ENCODE measurements around the gene DOCK4. TPM values are rescaled to one million over a fixed set of nuclear protein-coding genes. Genes with fewer than 3 reads are reported as not detected.

DOCK4 gene
- total RNA-seq, 1 donor from 2014 or later: 44.1 TPM

- no peak for DNase-seq (ENCODE audit: extremely low spot score, unreplicated experiment)
- H3K27me3 Mint-ChIP-seq (ENCODE audit: unreplicated experiment): no peaks in the 10 kb centered on the region
- H3K36me3 Mint-ChIP-seq (ENCODE audit: unreplicated experiment): no peaks in the 10 kb centered on the region
- H3K9me3 Mint-ChIP-seq (ENCODE audit: unreplicated experiment): no peaks in the 10 kb centered on the region
- TF ChIP-seq CTCF (IDR thresholded peaks at IDR 0.05): no peak
- H3K4me3 Mint-ChIP-seq (ENCODE audit: unreplicated experiment): no peak overlapping the region
- no peak overlapping the region for H3K27ac Mint-ChIP-seq (ENCODE audit: unreplicated experiment)
- peaks cover 42% of the 10 kb centered on the region for H3K4me1 Mint-ChIP-seq (ENCODE audit: unreplicated experiment)
Observed at GRCh38 chr7:112212571-112212970, 6.4 kb upstream of the DOCK4 start.

GRCh38 chr7:112211348-112211907 lies 5.2 kb upstream of the DOCK4 start:
- no peak for DNase-seq (ENCODE audit: extremely low spot score, unreplicated experiment)
- no peak for TF ChIP-seq CTCF (IDR thresholded peaks at IDR 0.05)
- Mint-ChIP-seq H3K4me3 (ENCODE audit: unreplicated experiment) (no peak overlapping the region), H3K27me3 (ENCODE audit: unreplicated experiment) (no peaks in the 10 kb centered on the region), H3K9me3 (ENCODE audit: unreplicated experiment) (no peaks in the 10 kb centered on the region), H3K36me3 (ENCODE audit: unreplicated experiment) (no peaks in the 10 kb centered on the region), H3K27ac (ENCODE audit: unreplicated experiment) (no peak overlapping the region), H3K4me1 (ENCODE audit: unreplicated experiment) (peaks cover 43% of the 10 kb centered on the region)

GRCh38 chr7:112207765-112208164 lies 1.6 kb upstream of the DOCK4 start:
- Mint-ChIP-seq H3K27me3 (ENCODE audit: unreplicated experiment) (no peaks in the 10 kb centered on the region), H3K36me3 (ENCODE audit: unreplicated experiment) (no peaks in the 10 kb centered on the region), H3K9me3 (ENCODE audit: unreplicated experiment) (no peaks in the 10 kb centered on the region), H3K27ac (ENCODE audit: unreplicated experiment) (peak overlapping the region; percentile 92), H3K4me3 (ENCODE audit: unreplicated experiment) (peak overlapping the region; percentile 95), H3K4me1 (ENCODE audit: unreplicated experiment) (peaks cover 39% of the 10 kb centered on the region)
- TF ChIP-seq CTCF (IDR thresholded peaks at IDR 0.05): no peak
- no peak for DNase-seq (ENCODE audit: extremely low spot score, unreplicated experiment)

- H3K36me3 Mint-ChIP-seq (ENCODE audit: unreplicated experiment): no peaks in the 10 kb centered on the region
- peak overlapping the region; percentile 95 for H3K4me3 Mint-ChIP-seq (ENCODE audit: unreplicated experiment)
- TF ChIP-seq CTCF (IDR thresholded peaks at IDR 0.05): no peak
- H3K27ac Mint-ChIP-seq (ENCODE audit: unreplicated experiment): peak overlapping the region; percentile 92
- no peak for DNase-seq (ENCODE audit: extremely low spot score, unreplicated experiment)
- H3K27me3 Mint-ChIP-seq (ENCODE audit: unreplicated experiment): no peaks in the 10 kb centered on the region
- H3K9me3 Mint-ChIP-seq (ENCODE audit: unreplicated experiment): no peaks in the 10 kb centered on the region
- peaks cover 36% of the 10 kb centered on the region for H3K4me1 Mint-ChIP-seq (ENCODE audit: unreplicated experiment)
Observed at GRCh38 chr7:112206991-112207592, 893 bp upstream of the DOCK4 start.

- no peaks in the 10 kb centered on the region for H3K27me3 Mint-ChIP-seq (ENCODE audit: unreplicated experiment)
- H3K27ac Mint-ChIP-seq (ENCODE audit: unreplicated experiment): peak overlapping the region; percentile 86
- H3K4me3 Mint-ChIP-seq (ENCODE audit: unreplicated experiment): peak overlapping the region; percentile 95
- DNase-seq (ENCODE audit: extremely low spot score, unreplicated experiment): peak; percentile 87
- no peaks in the 10 kb centered on the region for H3K9me3 Mint-ChIP-seq (ENCODE audit: unreplicated experiment)
- H3K36me3 Mint-ChIP-seq (ENCODE audit: unreplicated experiment): no peaks in the 10 kb centered on the region
- TF ChIP-seq CTCF (IDR thresholded peaks at IDR 0.05): no peak
- H3K4me1 Mint-ChIP-seq (ENCODE audit: unreplicated experiment): peaks cover 41% of the 10 kb centered on the region
Observed at GRCh38 chr7:112205343-112206237, 609 bp downstream of the DOCK4 start.

All from osteocyte (in vitro differentiated cells).